ENCODE results near the gene LMBR1L.

DNA sequence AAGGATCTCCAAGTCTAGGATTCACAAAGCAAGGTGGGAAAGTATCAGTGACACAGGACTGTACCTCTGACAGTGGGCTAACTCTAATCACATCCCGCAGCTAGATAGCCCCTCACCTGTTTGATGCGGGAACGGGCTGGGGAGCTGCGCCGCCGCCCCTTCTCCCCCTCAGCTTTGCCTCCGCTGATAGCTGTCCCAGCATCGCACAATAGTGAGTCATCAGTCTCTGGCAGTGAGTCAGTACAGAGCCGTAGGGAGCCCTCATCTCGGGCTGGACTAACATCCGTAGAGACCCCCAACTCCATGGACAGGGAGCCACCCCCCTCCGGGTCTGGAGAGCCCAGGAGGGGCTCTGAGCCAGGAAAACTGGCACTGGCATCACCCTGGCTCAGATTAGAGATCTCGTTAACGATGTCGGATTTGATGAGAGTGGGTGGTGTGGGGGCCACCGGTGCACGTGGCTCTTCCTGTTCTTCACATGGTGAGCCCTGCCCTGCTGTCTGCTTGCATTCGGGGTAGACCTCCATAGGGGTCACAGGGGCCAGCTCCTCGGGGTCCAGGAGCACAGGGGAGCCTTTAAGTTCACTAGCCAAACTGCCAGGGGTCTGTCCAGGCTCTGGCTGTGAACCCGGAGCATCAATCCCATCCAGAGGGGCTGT is 61.0 kb downstream of the LMBR1L start:
- TF ChIP-seq, protein P1, sequence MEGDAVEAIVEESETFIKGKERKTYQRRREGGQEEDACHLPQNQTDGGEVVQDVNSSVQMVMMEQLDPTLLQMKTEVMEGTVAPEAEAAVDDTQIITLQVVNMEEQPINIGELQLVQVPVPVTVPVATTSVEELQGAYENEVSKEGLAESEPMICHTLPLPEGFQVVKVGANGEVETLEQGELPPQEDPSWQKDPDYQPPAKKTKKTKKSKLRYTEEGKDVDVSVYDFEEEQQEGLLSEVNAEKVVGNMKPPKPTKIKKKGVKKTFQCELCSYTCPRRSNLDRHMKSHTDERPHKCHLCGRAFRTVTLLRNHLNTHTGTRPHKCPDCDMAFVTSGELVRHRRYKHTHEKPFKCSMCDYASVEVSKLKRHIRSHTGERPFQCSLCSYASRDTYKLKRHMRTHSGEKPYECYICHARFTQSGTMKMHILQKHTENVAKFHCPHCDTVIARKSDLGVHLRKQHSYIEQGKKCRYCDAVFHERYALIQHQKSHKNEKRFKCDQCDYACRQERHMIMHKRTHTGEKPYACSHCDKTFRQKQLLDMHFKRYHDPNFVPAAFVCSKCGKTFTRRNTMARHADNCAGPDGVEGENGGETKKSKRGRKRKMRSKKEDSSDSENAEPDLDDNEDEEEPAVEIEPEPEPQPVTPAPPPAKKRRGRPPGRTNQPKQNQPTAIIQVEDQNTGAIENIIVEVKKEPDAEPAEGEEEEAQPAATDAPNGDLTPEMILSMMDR (IDR thresholded peaks at IDR 0.05), result no peak
- TF ChIP-seq POLR2AphosphoS5 (IDR thresholded peaks at IDR 0.05), result no peak
- TF ChIP-seq EP300 (IDR thresholded peaks at IDR 0.05), result no peak

Data from upper lobe of left lung (tissue), 4 donors.